HG03457 (cell line): ENCODE data around the gene ACO1.
A peak's percentile ranks its signal among the peaks of the same experiment; 100 is the strongest.
"Not testable (repeated sequence)": the region's sequence is repeated elsewhere in the genome, so short reads cannot be mapped to it uniquely, and the experiment has no call there.

Experiments
- ATAC-seq: cut with Tn5 transposase; IDR thresholded peaks from one replicate; pipeline ENCODE4 v1.9.1; 2021; ENCODE audit warnings: moderate number of reproducible peaks; ENCODE audit not compliant: unreplicated experiment

Gene ACO1

GRCh38 chr9:32384364-32385151, at the start of gene ACO1:
ACO1 (plus strand) TSS chr9:32384643; CDS start chr9:32405507, 20,864 bp downstream.
- peak; percentile 95 for ATAC-seq

- no peak for ATAC-seq
Measured at GRCh38 chr9:32334916-32335895, 49.2 kb upstream of the ACO1 start.

GRCh38 chr9:32339424-32339823, 45.0 kb upstream of the ACO1 start:
- ATAC-seq, result peak; percentile 82

- ATAC-seq, result no peak
Measured at GRCh38 chr9:32340361-32340760, 44.1 kb upstream of the ACO1 start.

GRCh38 chr9:32344551-32345182, 39.8 kb upstream of the ACO1 start:
- ATAC-seq, result no peak

GRCh38 chr9:32345243-32345642, 39.2 kb upstream of the ACO1 start:
- no peak for ATAC-seq

- no peak for ATAC-seq
Measured at GRCh38 chr9:32347571-32347970, 36.9 kb upstream of the ACO1 start.

- no peak for ATAC-seq
Measured at GRCh38 chr9:32348106-32348695, 36.2 kb upstream of the ACO1 start.

GRCh38 chr9:32349013-32349412, 35.4 kb upstream of the ACO1 start:
- no peak for ATAC-seq

- no peak for ATAC-seq
Measured at GRCh38 chr9:32350682-32351081, 33.8 kb upstream of the ACO1 start.

- ATAC-seq, result no peak
Measured at GRCh38 chr9:32351845-32352244, 32.6 kb upstream of the ACO1 start.

- ATAC-seq, result not testable (repeated sequence)
Measured at GRCh38 chr9:32353476-32353875, 31.0 kb upstream of the ACO1 start.

- ATAC-seq, result no peak
Measured at GRCh38 chr9:32359452-32359851, 25.0 kb upstream of the ACO1 start.

- ATAC-seq, result no peak
Measured at GRCh38 chr9:32360983-32361673, 23.3 kb upstream of the ACO1 start.

GRCh38 chr9:32371279-32371678, 13.2 kb upstream of the ACO1 start:
- ATAC-seq, result no peak

- ATAC-seq, result no peak
Measured at GRCh38 chr9:32371679-32372078, 12.8 kb upstream of the ACO1 start.

- ATAC-seq, result no peak
Measured at GRCh38 chr9:32376285-32376684, 8.2 kb upstream of the ACO1 start.

GRCh38 chr9:32378496-32378895, 5.9 kb upstream of the ACO1 start:
- peak; percentile 79 for ATAC-seq

GRCh38 chr9:32378993-32379729, 5.3 kb upstream of the ACO1 start:
- peak; percentile 73 for ATAC-seq

GRCh38 chr9:32380944-32381343, 3.5 kb upstream of the ACO1 start:
- ATAC-seq, result no peak
